Measurements from ENCODE around the gene ADAM29.
"Not testable (repeated sequence)": the region's sequence is repeated elsewhere in the genome, so short reads cannot be mapped to it uniquely, and the experiment has no call there.

The ADAM29 gene

DNA sequence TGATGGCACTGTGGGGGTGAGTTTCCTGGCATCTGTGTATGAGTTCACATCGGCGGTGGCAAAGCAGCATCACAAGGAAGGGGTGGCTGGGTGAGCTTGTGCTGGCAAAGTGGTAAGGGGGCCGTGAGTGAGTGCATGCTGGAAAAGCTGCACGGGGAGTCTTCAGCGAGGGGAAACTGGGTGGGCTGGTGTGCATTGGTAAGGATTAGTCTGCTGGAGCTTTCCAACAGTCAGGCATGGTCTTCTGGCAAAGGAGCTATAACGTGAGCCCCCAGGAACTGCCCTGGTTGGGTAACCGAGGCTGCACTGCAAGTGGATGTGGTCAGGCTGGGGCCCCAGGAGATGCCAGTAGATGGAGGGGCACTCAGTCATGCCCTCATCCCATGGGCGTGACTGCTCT, 30.7 kb downstream of the ADAM29 start:
- no peak for DNase-seq (ENCODE audit: low read depth)

DNA sequence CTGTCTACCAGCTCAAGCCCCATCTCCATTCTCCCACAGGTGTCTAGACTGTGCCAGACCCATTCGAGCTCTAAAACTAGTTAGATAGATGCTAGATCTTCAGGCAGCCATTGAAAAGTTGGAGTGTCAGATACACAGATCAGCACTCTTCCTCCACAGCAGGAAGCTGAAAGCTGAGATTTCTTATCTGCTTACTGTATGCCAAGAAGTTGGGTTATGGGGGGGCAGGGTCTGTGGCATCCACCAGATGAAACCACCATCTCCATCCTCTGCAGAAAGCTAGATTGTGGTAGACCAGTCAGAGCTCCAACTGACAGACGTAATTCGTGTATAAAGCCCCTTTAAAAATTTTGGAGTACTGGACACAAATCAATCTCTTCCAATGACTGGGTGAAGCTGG, 54.8 kb downstream of the ADAM29 start:
- DNase-seq (ENCODE audit: low read depth): no peak

DNA sequence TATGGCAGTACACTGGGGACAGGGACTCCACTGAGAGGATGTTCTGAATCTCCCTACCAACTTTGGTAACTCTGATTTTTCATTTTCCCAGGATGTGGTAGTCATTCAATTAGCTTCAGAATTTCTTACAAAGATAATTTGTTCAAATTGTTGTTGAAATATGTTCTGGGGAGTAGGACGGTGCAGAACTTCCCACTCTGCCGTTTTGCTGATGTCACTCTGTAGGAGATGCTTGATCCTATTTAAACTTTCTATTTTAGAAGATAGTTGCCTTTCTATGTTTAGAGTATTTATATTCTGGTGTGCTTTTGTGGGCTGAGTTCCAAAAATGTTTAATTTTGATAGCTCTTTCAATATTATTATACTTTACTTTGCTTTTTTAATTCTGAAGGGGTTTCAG, 55.2 kb downstream of the ADAM29 start:
- DNase-seq (ENCODE audit: low read depth): no peak

DNA sequence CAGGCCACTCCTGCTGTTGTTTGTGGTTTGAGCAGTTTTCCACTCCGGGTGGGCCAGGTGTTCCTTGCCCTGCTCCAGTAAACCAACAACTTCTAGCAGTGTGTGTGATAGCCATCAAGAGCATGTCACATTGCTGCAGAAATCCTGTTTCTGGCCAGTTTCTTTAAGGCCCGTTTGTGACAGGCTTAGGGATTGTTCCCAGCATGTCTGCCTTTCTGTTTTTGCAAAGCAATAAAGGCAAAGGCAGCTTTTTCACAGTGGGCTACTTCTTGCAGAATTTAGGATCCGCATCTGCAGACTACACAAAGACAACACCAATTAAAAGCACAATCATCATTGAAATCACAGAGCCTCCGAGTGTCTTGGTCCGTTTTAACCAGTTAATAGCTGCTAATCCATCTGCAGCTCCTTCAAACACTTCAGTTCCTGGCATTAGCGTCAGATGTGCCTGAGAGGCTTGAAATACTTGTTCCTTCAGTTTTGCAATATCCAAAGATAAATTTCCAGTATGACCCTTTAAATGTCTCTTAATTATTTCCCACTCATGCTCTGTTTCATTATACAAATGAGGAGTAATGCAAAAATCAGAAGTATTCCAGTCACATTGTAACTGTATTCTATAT, 65.1 kb downstream of the ADAM29 start:
- DNase-seq (ENCODE audit: low read depth): no peak

DNA sequence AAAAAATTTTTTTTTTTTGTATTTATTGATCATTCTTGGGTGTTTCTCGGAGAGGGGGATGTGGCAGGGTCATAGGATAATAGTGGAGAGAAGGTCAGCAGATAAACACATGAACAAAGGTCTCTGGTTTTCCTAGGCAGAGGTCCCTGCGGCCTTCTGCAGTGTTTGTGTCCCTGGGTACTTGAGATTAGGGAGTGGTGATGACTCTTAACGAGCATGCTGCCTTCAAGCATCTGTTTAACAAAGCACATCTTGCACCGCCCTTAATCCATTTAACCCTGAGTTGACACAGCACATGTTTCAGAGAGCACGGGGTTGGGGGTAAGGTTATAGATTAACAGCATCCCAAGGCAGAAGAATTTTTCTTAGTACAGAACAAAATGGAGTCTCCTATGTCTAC, 65.7 kb downstream of the ADAM29 start:
- not testable (repeated sequence) for DNase-seq (ENCODE audit: low read depth)

DNA sequence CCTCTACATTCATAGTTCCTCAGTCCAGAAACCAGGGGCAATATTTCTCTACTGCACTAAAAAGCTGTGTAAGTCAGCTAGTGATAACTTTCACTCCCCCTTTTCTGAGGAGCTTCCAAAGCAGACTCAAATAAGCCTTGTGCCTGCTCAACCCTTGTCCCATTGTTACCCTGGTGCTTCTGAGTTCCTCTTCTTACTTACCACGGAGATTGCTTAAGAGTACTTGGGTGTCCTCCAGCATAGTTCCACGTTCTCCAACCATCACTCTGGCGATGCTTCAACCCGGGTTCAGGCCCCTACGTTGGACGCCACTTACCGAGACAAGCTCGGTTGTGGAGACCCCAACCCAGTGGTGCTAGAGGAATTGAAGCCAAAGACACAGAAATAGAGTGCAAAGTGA, 71.6 kb downstream of the ADAM29 start:
- DNase-seq (ENCODE audit: low read depth): no peak

DNA sequence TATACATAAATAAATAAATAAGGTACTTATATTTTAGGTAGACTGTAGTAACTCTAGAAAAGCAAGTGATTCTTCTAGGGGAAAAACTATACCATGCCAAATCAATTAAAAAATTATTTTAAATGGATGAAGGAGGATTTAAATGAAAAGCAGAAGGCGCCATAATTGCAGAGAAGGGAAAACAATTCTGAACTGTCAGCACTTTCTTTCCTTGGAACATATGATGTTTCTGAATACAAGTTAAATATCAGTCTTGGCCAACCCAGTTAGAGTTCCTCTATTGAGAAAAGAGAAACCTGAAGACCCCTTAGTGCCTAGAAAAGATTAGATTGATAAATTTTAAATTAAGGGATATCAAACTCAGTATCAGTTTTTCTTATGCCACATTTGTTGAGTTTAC, 75.8 kb downstream of the ADAM29 start:
- no peak for DNase-seq (ENCODE audit: low read depth)

DNA sequence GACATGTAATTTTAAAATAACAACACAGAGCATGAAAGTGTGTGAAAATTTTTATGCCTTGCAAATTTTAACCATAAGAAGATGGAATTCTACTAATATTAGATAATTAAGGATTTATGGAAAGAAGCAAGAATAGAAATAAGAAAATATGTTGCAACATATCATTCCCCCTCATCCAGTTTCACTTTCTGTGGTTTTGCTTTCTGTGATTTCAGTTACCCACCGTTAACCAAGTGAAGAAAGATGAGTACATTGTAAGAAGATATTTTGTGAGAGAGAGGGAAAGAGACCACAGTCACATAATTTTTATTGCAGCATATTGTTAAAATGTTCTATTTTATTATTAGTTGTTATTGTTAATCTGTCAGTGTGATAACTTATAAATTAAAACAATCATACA, 77.9 kb downstream of the ADAM29 start:
- DNase-seq (ENCODE audit: low read depth): no peak

DNA sequence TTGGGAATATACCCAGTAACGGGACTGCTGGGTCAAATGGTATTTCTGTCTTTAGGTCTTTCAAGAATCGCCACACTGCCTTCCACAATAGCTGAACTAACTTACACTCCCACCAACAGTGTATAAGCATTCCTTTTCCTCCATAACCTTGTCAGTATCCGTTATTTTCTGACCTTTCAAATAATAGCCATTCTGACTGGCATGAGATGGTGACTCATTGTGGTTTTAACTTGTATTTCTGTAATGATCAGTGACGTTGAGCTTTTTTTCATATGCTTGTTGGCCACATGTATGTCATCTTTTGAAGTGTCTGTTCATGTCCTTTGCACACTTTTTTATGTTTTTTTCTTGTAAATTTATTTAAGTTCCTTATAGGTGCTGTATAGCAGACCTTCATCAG, 81.2 kb downstream of the ADAM29 start:
- DNase-seq (ENCODE audit: low read depth): peak; percentile 13

DNA sequence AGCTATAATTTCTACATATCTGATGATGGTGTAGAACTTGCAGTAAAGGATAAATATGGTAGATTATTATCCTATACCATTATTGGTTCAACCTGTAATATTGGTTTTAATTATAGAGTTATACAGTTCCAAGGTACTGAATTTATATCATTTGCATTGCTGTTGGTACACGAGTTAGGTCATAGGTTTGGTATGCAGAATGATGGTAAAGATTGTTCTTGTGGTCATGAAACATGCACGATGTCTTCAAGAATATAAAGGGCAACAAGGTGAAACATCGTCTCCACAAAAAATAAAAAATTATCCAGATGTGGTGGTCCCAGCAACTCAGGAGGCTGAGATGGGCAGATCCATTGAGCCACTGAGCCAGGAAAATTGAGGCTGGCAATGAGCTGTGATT, 99.6 kb downstream of the ADAM29 start:
- no peak for DNase-seq (ENCODE audit: low read depth)

DNA sequence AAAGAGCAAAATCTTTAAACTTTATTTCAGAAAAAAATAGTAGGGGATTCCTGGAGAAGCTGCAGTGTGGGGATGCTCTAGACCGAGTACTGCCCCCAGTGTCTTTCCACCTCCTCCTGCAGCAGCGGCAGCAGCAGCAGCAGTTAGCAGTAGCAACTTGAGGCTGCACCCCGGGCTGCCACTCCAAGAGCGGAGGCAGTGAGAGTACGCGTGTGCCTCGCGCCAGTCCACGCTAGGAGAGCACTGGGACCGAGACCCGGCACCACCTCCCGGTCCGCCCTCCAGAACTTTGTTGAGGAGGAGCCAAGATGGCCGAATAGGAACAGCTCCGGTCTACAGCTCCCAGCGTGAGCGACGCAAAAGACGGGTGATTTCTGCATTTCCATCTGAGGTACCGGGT, 101.3 kb downstream of the ADAM29 start:
- not testable (repeated sequence) for DNase-seq (ENCODE audit: low read depth)

Data from stromal cell of bone marrow (primary cell).